SK-N-MC (cell line): ENCODE measurements around the gene SLC38A11.

Experiments used
- EZH2 ChIP-seq: fragments of 200-600 bp; sonication (generic); IDR thresholded peaks from one replicate; pipeline ENCODE4 v1.6.1; 2017; ENCODE audit warnings: antibody characterized with exemption
- POLR2AphosphoS5 ChIP-seq: IDR thresholded peaks from 2 replicates; pipeline ENCODE4 v1.6.1; 2012; ENCODE audit warnings: mild to moderate bottlenecking, low read depth, low read length, borderline replicate concordance

- TF ChIP-seq EZH2 (no peak), POLR2AphosphoS5 (no peak)
These were observed 59.1 kb downstream of the SLC38A11 start for GRCh38 chr2:164896226-164896625.
